T-helper 1 cell treated with Interleukin-12 subunit alpha and Interleukin-12 subunit beta and Interleukin-4 antibody, amounts not matched to agents 30 ng/mL and 1 ng/mL, for 36 hours (primary cell): ENCODE data around the gene RALGDS. TPM values are rescaled to one million over a fixed set of nuclear protein-coding genes. Genes with fewer than 3 reads are reported as not detected.
"Not testable (repeated sequence)": the region's sequence is repeated elsewhere in the genome, so short reads cannot be mapped to it uniquely, and the experiment has no call there.

Experiments
- intact Hi-C: fragments of 100-400 bp; cut with micrococcal nuclease; formaldehyde crosslinking; loops from one replicate; pipeline ENCODE4 v1.15.1; 2024
- total RNA-seq: library from RNA; stranded (reverse); gene quantifications from 2 replicates; pipeline ENCODE4 v1.2.3, GENCODE V29; 2022

Gene RALGDS
- total RNA-seq = 128 and 143 TPM in 2 replicates

- intact Hi-C loops = loop anchor here (1.0 to 10.0 kb wide), 8 partner anchors 12 to 880 kb away; partner anchors contain the start of genes CACFD1, GTF3C5, SETX and TSC1
Observed at GRCh38 chr9:133121198-133121914, at the start of gene RALGDS. RALGDS (minus strand) TSS chr9:133121240; CDS start chr9:133121154, 86 bp downstream.

- intact Hi-C loops = no loop called here
Observed at GRCh38 chr9:133170716-133171115, 49.7 kb upstream of the RALGDS start.

GRCh38 chr9:133169687-133170086, 48.6 kb upstream of the RALGDS start:
- intact Hi-C loops = not testable (repeated sequence)

- intact Hi-C loops = no loop called here
Observed at GRCh38 chr9:133169102-133169501, 48.1 kb upstream of the RALGDS start.

GRCh38 chr9:133168432-133168831, 47.4 kb upstream of the RALGDS start:
- intact Hi-C loops = no loop called here

GRCh38 chr9:133167769-133168168, 46.7 kb upstream of the RALGDS start:
- intact Hi-C loops = no loop called here

GRCh38 chr9:133167096-133167730, 46.2 kb upstream of the RALGDS start:
- intact Hi-C loops = no loop called here

GRCh38 chr9:133166392-133166791, 45.4 kb upstream of the RALGDS start:
- intact Hi-C loops = no loop called here

GRCh38 chr9:133165452-133165730, 44.4 kb upstream of the RALGDS start:
- intact Hi-C loops = no loop called here

GRCh38 chr9:133164191-133164590, 43.2 kb upstream of the RALGDS start:
- intact Hi-C loops = no loop called here

GRCh38 chr9:133163504-133164172, 42.6 kb upstream of the RALGDS start, which contains the start of gene GBGT1:
GBGT1 (minus strand) TSS chr9:133163914; CDS start chr9:133162412, 1,502 bp downstream.
- intact Hi-C loops = no loop called here

GRCh38 chr9:133162861-133163503, 41.9 kb upstream of the RALGDS start:
- intact Hi-C loops = no loop called here

- intact Hi-C loops = no loop called here
Observed at GRCh38 chr9:133161547-133161950, 40.5 kb upstream of the RALGDS start.

GRCh38 chr9:133160742-133161546, 39.9 kb upstream of the RALGDS start:
- intact Hi-C loops = no loop called here

- intact Hi-C loops = no loop called here
Observed at GRCh38 chr9:133158695-133159094, 37.7 kb upstream of the RALGDS start.

- intact Hi-C loops = no loop called here
Observed at GRCh38 chr9:133155156-133155555, 34.1 kb upstream of the RALGDS start.

GRCh38 chr9:133154097-133154989, 33.3 kb upstream of the RALGDS start:
- intact Hi-C loops = no loop called here

GRCh38 chr9:133153227-133154096, 32.4 kb upstream of the RALGDS start:
- intact Hi-C loops = no loop called here
